DOHH2 (cell line): ENCODE data around the gene TEX14.
"Not testable (repeated sequence)": the region's sequence is repeated elsewhere in the genome, so short reads cannot be mapped to it uniquely, and the experiment has no call there.

Source experiments
- H3F3A ChIP-seq: fragments of 200-600 bp; sonication (generic), shearing (Covaris generic); 2 replicates; pipeline ENCODE4 v1.6.0; 2016; ENCODE audit warnings: antibody characterized with exemption, mild to moderate bottlenecking; ENCODE audit not compliant: control insufficient read depth, insufficient read depth
- H3K27ac ChIP-seq: fragments of 200-600 bp; sonication (generic); 2 replicates; pipeline ENCODE4 v1.5.1; 2014; ENCODE audit warnings: low read depth, mild to moderate bottlenecking, low read length, moderate library complexity
- H3K27me3 ChIP-seq: fragments of 200-600 bp; sonication (generic); 2 replicates; pipeline ENCODE4 v1.6.1; 2014; ENCODE audit warnings: mild to moderate bottlenecking, low read length, mixed read lengths; ENCODE audit not compliant: control insufficient read depth
- H3K36me3 ChIP-seq: fragments of 200-600 bp; sonication (generic); 2 replicates; pipeline ENCODE4 v1.6.1; 2014; ENCODE audit warnings: mild to moderate bottlenecking, low read length, moderate library complexity, mixed read lengths; ENCODE audit not compliant: control insufficient read depth
- H3K4me1 ChIP-seq: fragments of 200-600 bp; sonication (generic); 2 replicates; pipeline ENCODE4 v1.6.1; 2014; ENCODE audit warnings: mild to moderate bottlenecking, low read length, mixed read lengths; ENCODE audit not compliant: control insufficient read depth
- H3K4me2 ChIP-seq: fragments of 200-600 bp; sonication (generic); 2 replicates; pipeline ENCODE4 v1.6.0; 2014; ENCODE audit warnings: mild to moderate bottlenecking, low read length, moderate library complexity
- H3K4me3 ChIP-seq: fragments of 200-600 bp; sonication (generic); 2 replicates; pipeline ENCODE4 v1.5.1; 2014; ENCODE audit warnings: mild to moderate bottlenecking, low read length, mixed read lengths
- H3K79me2 ChIP-seq: fragments of 200-600 bp; sonication (generic); 2 replicates; pipeline ENCODE4 v1.6.1; 2014; ENCODE audit warnings: mild to moderate bottlenecking, low read length, mixed read lengths; ENCODE audit not compliant: control insufficient read depth
- H3K9me2 ChIP-seq: fragments of 200-600 bp; sonication (generic); replicated peaks from 2 replicates; pipeline ENCODE4 v1.6.1; 2014; ENCODE audit warnings: mild to moderate bottlenecking, low read length, mixed read lengths; ENCODE audit not compliant: control insufficient read depth
- H3K9me3 ChIP-seq: fragments of 200-600 bp; sonication (generic); 2 replicates; pipeline ENCODE4 v1.6.1; 2014; ENCODE audit warnings: antibody characterized with exemption, low read length, mixed read lengths; ENCODE audit not compliant: control insufficient read depth, insufficient read depth
- H4K20me1 ChIP-seq: fragments of 200-600 bp; sonication (generic); 2 replicates; pipeline ENCODE4 v1.6.0; 2014; ENCODE audit warnings: low read depth, mild to moderate bottlenecking, antibody characterized with exemption, low read length, moderate library complexity; ENCODE audit not compliant: control insufficient read depth, insufficient read depth
- CTCF ChIP-seq: fragments of 200-600 bp; sonication (generic); IDR thresholded peaks from one replicate; pipeline ENCODE4 v1.5.1; 2014; ENCODE audit warnings: antibody characterized with exemption, mild to moderate bottlenecking, low read depth, low read length; ENCODE audit not compliant: poor library complexity, severe bottlenecking
- EZH2phosphoT487 ChIP-seq: fragments of 200-600 bp; sonication (generic); IDR thresholded peaks from 2 replicates; pipeline ENCODE4 v1.6.1; 2017; ENCODE audit warnings: borderline replicate concordance, mild to moderate bottlenecking, antibody characterized with exemption, low read length, moderate library complexity, mixed read lengths

TEX14 gene

GRCh38 chr17:58564243-58564642 is 127.6 kb downstream of the TEX14 start:
- Histone ChIP-seq H3K9me2 (no peaks in the 10 kb centered on the region), H3K9me3 (no peaks in the 10 kb centered on the region), H3K27ac (no peak overlapping the region), H4K20me1 (no peaks in the 10 kb centered on the region), H3K4me2 (no peak overlapping the region; the same call in 1 of the 2 replicates), H3K4me3 (no peak overlapping the region), H3K4me1 (peaks cover 15% of the 10 kb centered on the region), H3K36me3 (no peaks in the 10 kb centered on the region), H3F3A (peaks cover 2% of the 10 kb centered on the region; the same call in 1 of the 2 replicates), H3K27me3 (no peaks in the 10 kb centered on the region), H3K79me2 (no peaks in the 10 kb centered on the region)
- TF ChIP-seq CTCF: no peak
- no peak for TF ChIP-seq EZH2phosphoT487

- Histone ChIP-seq H3K9me2 (no peaks in the 10 kb centered on the region), H4K20me1 (no peaks in the 10 kb centered on the region), H3K4me2 (no peak overlapping the region), H3K27ac (no peak overlapping the region), H3K79me2 (no peaks in the 10 kb centered on the region), H3K4me1 (peaks cover 27% of the 10 kb centered on the region), H3K27me3 (no peaks in the 10 kb centered on the region), H3F3A (no peaks in the 10 kb centered on the region), H3K4me3 (no peak overlapping the region), H3K9me3 (no peaks in the 10 kb centered on the region), H3K36me3 (no peaks in the 10 kb centered on the region)
- TF ChIP-seq CTCF: no peak
Measured at GRCh38 chr17:58560511-58560910, 131.3 kb downstream of the TEX14 start.

GRCh38 chr17:58557981-58558380 is 133.9 kb downstream of the TEX14 start:
- H3K4me2 ChIP-seq: no peak overlapping the region
- H3K79me2 ChIP-seq: no peaks in the 10 kb centered on the region
- H3K9me2 ChIP-seq: no peaks in the 10 kb centered on the region
- TF ChIP-seq EZH2phosphoT487 (no peak), CTCF (no peak)
- no peaks in the 10 kb centered on the region for H3K9me3 ChIP-seq
- peaks cover 17% of the 10 kb centered on the region for H3K4me1 ChIP-seq
- H3K27me3 ChIP-seq: no peaks in the 10 kb centered on the region
- H3K27ac ChIP-seq: no peak overlapping the region
- H3F3A ChIP-seq: no peaks in the 10 kb centered on the region
- no peaks in the 10 kb centered on the region for H3K36me3 ChIP-seq
- no peaks in the 10 kb centered on the region for H4K20me1 ChIP-seq
- no peak overlapping the region for H3K4me3 ChIP-seq

- TF ChIP-seq CTCF (no peak), EZH2phosphoT487 (no peak)
- H3K79me2 ChIP-seq: no peaks in the 10 kb centered on the region
Measured at GRCh38 chr17:58556833-58557250, 135.0 kb downstream of the TEX14 start.

GRCh38 chr17:58555109-58555508 is 136.7 kb downstream of the TEX14 start:
- H3K79me2 ChIP-seq, H3F3A ChIP-seq, H3K9me2 ChIP-seq, H3K27ac ChIP-seq, H3K27me3 ChIP-seq, H3K9me3 ChIP-seq, H3K4me2 ChIP-seq, H3K36me3 ChIP-seq, H4K20me1 ChIP-seq, H3K4me3 ChIP-seq: not testable (repeated sequence)
- peaks cover 17% of the 10 kb centered on the region for H3K4me1 ChIP-seq

More at GRCh38 chr17:58556833-58557250, 135.0 kb downstream of the TEX14 start:
- Histone ChIP-seq H3F3A (no peaks in the 10 kb centered on the region), H3K9me2 (no peaks in the 10 kb centered on the region), H3K4me1 (peaks cover 17% of the 10 kb centered on the region), H3K27ac (no peak overlapping the region), H3K27me3 (no peaks in the 10 kb centered on the region), H3K36me3 (no peaks in the 10 kb centered on the region), H3K4me2 (peak overlapping the region; percentile 43), H4K20me1 (no peaks in the 10 kb centered on the region), H3K4me3 (peak overlapping the region; percentile 25; the same call in 1 of the 2 replicates), H3K9me3 (no peaks in the 10 kb centered on the region)
